Stimulated activated effector memory CD8-positive, alpha-beta T cell treated with anti-CD3 and anti-CD28 coated beads, Interleukin-12 subunit alpha, Interleukin-12 subunit beta, amount 100 ng/mL, for 72 hours (primary cell): ENCODE data around the gene EDARADD.
A peak's percentile ranks its signal among the peaks of the same experiment; 100 is the strongest.
"Not testable (repeated sequence)": the region's sequence is repeated elsewhere in the genome, so short reads cannot be mapped to it uniquely, and the experiment has no call there.

Experiments
- ATAC-seq: fragments of 150-1000 bp; cut with Tn5 transposase; 2 replicates; pipeline ENCODE4 v1.10.0; 2021
- DNase-seq, 2 donors: peaks; one replicate each; pipeline ENCODE4 v3.0.0; 2021 to 2022; ENCODE audit warnings: low spot score in 2 of 2
- H3K27ac Mint-ChIP-seq: one replicate; pipeline ENCODE4 v1.8.0; 2022; ENCODE audit warnings: mild to moderate bottlenecking, mixed read lengths
- H3K36me3 Mint-ChIP-seq: one replicate; pipeline ENCODE4 v1.8.0; 2022; ENCODE audit warnings: mild to moderate bottlenecking, mixed read lengths
- H3K4me1 Mint-ChIP-seq: one replicate; pipeline ENCODE4 v1.8.0; 2022; ENCODE audit warnings: mixed read lengths
- H3K4me3 Mint-ChIP-seq: one replicate; pipeline ENCODE4 v1.8.0; 2022; ENCODE audit warnings: mild to moderate bottlenecking, mixed read lengths
- H3K9me3 Mint-ChIP-seq: one replicate; pipeline ENCODE4 v1.8.0; 2022; ENCODE audit warnings: mixed read lengths

The EDARADD gene

GRCh38 chr1:236440373-236440772, 46.3 kb downstream of the EDARADD start:
- ATAC-seq, result no peak
- no peaks in the 10 kb centered on the region for H3K4me1 Mint-ChIP-seq
- no peak overlapping the region for H3K4me3 Mint-ChIP-seq
- no peak overlapping the region for H3K27ac Mint-ChIP-seq
- no peaks in the 10 kb centered on the region for H3K9me3 Mint-ChIP-seq
- peaks cover 23% of the 10 kb centered on the region for H3K36me3 Mint-ChIP-seq
- DNase-seq, result no peak

- peaks cover 12% of the 10 kb centered on the region for H3K36me3 Mint-ChIP-seq
- no peak overlapping the region for H3K27ac Mint-ChIP-seq
- H3K4me3 Mint-ChIP-seq, result no peak overlapping the region
- no peak for DNase-seq
- ATAC-seq, result no peak
- no peaks in the 10 kb centered on the region for H3K9me3 Mint-ChIP-seq
- peaks cover 11% of the 10 kb centered on the region for H3K4me1 Mint-ChIP-seq
Observed at GRCh38 chr1:236450779-236451178, 56.7 kb downstream of the EDARADD start.

- peak; percentile 10 to 59 for DNase-seq
- peaks cover 22% of the 10 kb centered on the region for H3K4me1 Mint-ChIP-seq
- peak; percentile 80 for ATAC-seq
- no peak overlapping the region for H3K4me3 Mint-ChIP-seq
- peaks cover 11% of the 10 kb centered on the region for H3K36me3 Mint-ChIP-seq
- no peak overlapping the region for H3K27ac Mint-ChIP-seq
- no peaks in the 10 kb centered on the region for H3K9me3 Mint-ChIP-seq
Observed at GRCh38 chr1:236451796-236452373, 57.8 kb downstream of the EDARADD start.

- Mint-ChIP-seq H3K4me1 (peaks cover 32% of the 10 kb centered on the region), H3K9me3 (no peaks in the 10 kb centered on the region), H3K36me3 (peaks cover 23% of the 10 kb centered on the region), H3K4me3 (no peak overlapping the region), H3K27ac (no peak overlapping the region)
- DNase-seq, result no peak
- ATAC-seq, result no peak
Observed at GRCh38 chr1:236455243-236455642, 61.2 kb downstream of the EDARADD start.

GRCh38 chr1:236457775-236458174, 63.7 kb downstream of the EDARADD start:
- Mint-ChIP-seq H3K36me3 (peaks cover 21% of the 10 kb centered on the region), H3K9me3 (no peaks in the 10 kb centered on the region), H3K4me1 (peaks cover 21% of the 10 kb centered on the region), H3K27ac (no peak overlapping the region), H3K4me3 (no peak overlapping the region)
- DNase-seq, result no peak
- ATAC-seq, result peak; percentile 90

- Mint-ChIP-seq H3K36me3 (peaks cover 26% of the 10 kb centered on the region), H3K9me3 (no peaks in the 10 kb centered on the region), H3K4me3 (no peak overlapping the region), H3K4me1 (peaks cover 21% of the 10 kb centered on the region), H3K27ac (no peak overlapping the region)
- DNase-seq (no peak), ATAC-seq (no peak)
Observed at GRCh38 chr1:236458996-236459395, 64.9 kb downstream of the EDARADD start.

GRCh38 chr1:236460103-236460502, 66.0 kb downstream of the EDARADD start:
- Mint-ChIP-seq H3K27ac (no peak overlapping the region), H3K4me3 (no peak overlapping the region), H3K9me3 (no peaks in the 10 kb centered on the region), H3K4me1 (peaks cover 29% of the 10 kb centered on the region), H3K36me3 (peaks cover 34% of the 10 kb centered on the region)
- ATAC-seq (no peak), DNase-seq (no peak)

- H3K4me1 Mint-ChIP-seq, result peaks cover 25% of the 10 kb centered on the region
- DNase-seq, ATAC-seq, H3K9me3 Mint-ChIP-seq, H3K4me3 Mint-ChIP-seq: not testable (repeated sequence)
- H3K36me3 Mint-ChIP-seq, result peaks cover 51% of the 10 kb centered on the region
- H3K27ac Mint-ChIP-seq, result peak overlapping the region; percentile 35
Observed at GRCh38 chr1:236464197-236464596, 70.1 kb downstream of the EDARADD start.

GRCh38 chr1:236465231-236465958, 71.3 kb downstream of the EDARADD start:
- H3K27ac Mint-ChIP-seq, result peak overlapping the region; percentile 35
- H3K4me1 Mint-ChIP-seq, result peaks cover 25% of the 10 kb centered on the region
- no peaks in the 10 kb centered on the region for H3K9me3 Mint-ChIP-seq
- peaks cover 50% of the 10 kb centered on the region for H3K36me3 Mint-ChIP-seq
- no peak for DNase-seq
- no peak overlapping the region for H3K4me3 Mint-ChIP-seq
- no peak for ATAC-seq

GRCh38 chr1:236465959-236466303, 71.8 kb downstream of the EDARADD start:
- no peaks in the 10 kb centered on the region for H3K9me3 Mint-ChIP-seq
- ATAC-seq, result no peak
- H3K4me1 Mint-ChIP-seq, result peaks cover 25% of the 10 kb centered on the region
- DNase-seq, result no peak
- no peak overlapping the region for H3K27ac Mint-ChIP-seq
- H3K4me3 Mint-ChIP-seq, result no peak overlapping the region
- peaks cover 55% of the 10 kb centered on the region for H3K36me3 Mint-ChIP-seq

- no peak overlapping the region for H3K4me3 Mint-ChIP-seq
- ATAC-seq (no peak), DNase-seq (no peak)
- no peaks in the 10 kb centered on the region for H3K9me3 Mint-ChIP-seq
- H3K36me3 Mint-ChIP-seq, result peaks cover 67% of the 10 kb centered on the region
- peaks cover 25% of the 10 kb centered on the region for H3K4me1 Mint-ChIP-seq
- no peak overlapping the region for H3K27ac Mint-ChIP-seq
Observed at GRCh38 chr1:236467327-236467641, 73.2 kb downstream of the EDARADD start.

GRCh38 chr1:236468625-236469024, 74.5 kb downstream of the EDARADD start:
- H3K4me3 Mint-ChIP-seq, result no peak overlapping the region
- H3K27ac Mint-ChIP-seq, result no peak overlapping the region
- peaks cover 25% of the 10 kb centered on the region for H3K4me1 Mint-ChIP-seq
- ATAC-seq (no peak), DNase-seq (no peak)
- H3K36me3 Mint-ChIP-seq, result peaks cover 60% of the 10 kb centered on the region
- no peaks in the 10 kb centered on the region for H3K9me3 Mint-ChIP-seq

GRCh38 chr1:236469466-236469865, 75.4 kb downstream of the EDARADD start:
- ATAC-seq, result no peak
- no peak for DNase-seq
- no peaks in the 10 kb centered on the region for H3K9me3 Mint-ChIP-seq
- H3K4me3 Mint-ChIP-seq, result no peak overlapping the region
- peaks cover 53% of the 10 kb centered on the region for H3K36me3 Mint-ChIP-seq
- peaks cover 23% of the 10 kb centered on the region for H3K4me1 Mint-ChIP-seq
- no peak overlapping the region for H3K27ac Mint-ChIP-seq

- no peaks in the 10 kb centered on the region for H3K9me3 Mint-ChIP-seq
- ATAC-seq (no peak), DNase-seq (no peak)
- H3K36me3 Mint-ChIP-seq, result peaks cover 47% of the 10 kb centered on the region
- H3K27ac Mint-ChIP-seq, result no peak overlapping the region
- H3K4me1 Mint-ChIP-seq, result peaks cover 7% of the 10 kb centered on the region
- H3K4me3 Mint-ChIP-seq, result no peak overlapping the region
Observed at GRCh38 chr1:236471096-236471495, 77.0 kb downstream of the EDARADD start.

GRCh38 chr1:236471653-236472052, 77.6 kb downstream of the EDARADD start:
- H3K4me1 Mint-ChIP-seq, result peaks cover 1% of the 10 kb centered on the region
- no peak overlapping the region for H3K4me3 Mint-ChIP-seq
- no peaks in the 10 kb centered on the region for H3K9me3 Mint-ChIP-seq
- no peak for DNase-seq
- H3K27ac Mint-ChIP-seq, result no peak overlapping the region
- H3K36me3 Mint-ChIP-seq, result peaks cover 46% of the 10 kb centered on the region
- ATAC-seq, result no peak
